ENCODE results near the gene TRH. TPM values are rescaled to one million over a fixed set of nuclear protein-coding genes. Genes with fewer than 3 reads are reported as not detected.

Gene TRH
- total and polyA plus RNA-seq, 12 donors: 0.01 to 0.28 TPM; not detected in 10

GRCh38 chr3:129954514-129954913 lies 20.0 kb upstream of the TRH start:
- Histone ChIP-seq H3K27me3 (peaks cover 0 to 11% (median 0%) of the 10 kb centered on the region in 7 donors), H3K4me1 (peaks cover 0 to 8% (median 0%) of the 10 kb centered on the region in 9 donors), H3K9me3 (no peaks in the 10 kb centered on the region), H3K27ac (no peak overlapping the region), H3K36me3 (no peaks in the 10 kb centered on the region), H3K4me3 (no peak overlapping the region)
- DNase-seq: no peak
- ATAC-seq: no peak
- intact Hi-C loops (cut with DNase I): loop anchor here in 1 of 10 donors (5.0 kb wide), 1 partner anchor 38 kb away; no protein-coding TSS in a partner anchor
- no peak for TF ChIP-seq CTCF (IDR thresholded peaks at IDR 0.05)
- WGBS, 2 donors: 70 to 86% methylated on average over 2 of the region's 2 CpGs

- TF ChIP-seq CTCF (IDR thresholded peaks at IDR 0.05): no peak
- Histone ChIP-seq H3K27ac (no peak overlapping the region), H3K4me1 (peaks cover 0 to 8% (median 0%) of the 10 kb centered on the region in 9 donors), H3K4me3 (no peak overlapping the region), H3K36me3 (no peaks in the 10 kb centered on the region), H3K27me3 (peaks cover 0 to 11% (median 0%) of the 10 kb centered on the region in 7 donors), H3K9me3 (no peaks in the 10 kb centered on the region)
- ATAC-seq (no peak), DNase-seq (no peak)
- intact Hi-C loops (cut with DNase I): no loop called here
These were observed 17.6 kb upstream of the TRH start for GRCh38 chr3:129956936-129957335.

- peaks cover 0 to 8% (median 0%) of the 10 kb centered on the region in 9 donors for H3K4me1 ChIP-seq
- intact Hi-C loops (cut with DNase I): no loop called here
- no peak for TF ChIP-seq CTCF (IDR thresholded peaks at IDR 0.05)
- DNase-seq (no peak), ATAC-seq (peak in 1 of 8 donors; percentile 51)
- H3K9me3 ChIP-seq: no peaks in the 10 kb centered on the region
- H3K27me3 ChIP-seq: peaks cover 0 to 7% (median 0%) of the 10 kb centered on the region in 7 donors
- no peak overlapping the region for H3K27ac ChIP-seq
- 61 to 79% methylated on average over 6 of the region's 6 CpGs for WGBS, 2 donors
- H3K4me3 ChIP-seq: no peak overlapping the region
- H3K36me3 ChIP-seq: no peaks in the 10 kb centered on the region
These were observed 15.8 kb upstream of the TRH start for GRCh38 chr3:129958755-129959154.

- Histone ChIP-seq H3K27ac (no peak overlapping the region), H3K4me1 (no peaks in the 10 kb centered on the region), H3K36me3 (no peaks in the 10 kb centered on the region), H3K4me3 (no peak overlapping the region), H3K27me3 (peaks cover 0 to 3% (median 0%) of the 10 kb centered on the region in 7 donors), H3K9me3 (no peaks in the 10 kb centered on the region)
- WGBS, 2 donors: 56 to 60% methylated on average over 5 of the region's 5 CpGs
- intact Hi-C loops (cut with DNase I): no loop called here
- ATAC-seq (no peak), DNase-seq (no peak)
- no peak for TF ChIP-seq CTCF (IDR thresholded peaks at IDR 0.05)
These were observed 13.4 kb upstream of the TRH start for GRCh38 chr3:129961141-129961541.
